GM19372 (cell line): ENCODE results near the gene TNFRSF14.

Source experiments
- ATAC-seq: cut with Tn5 transposase; IDR thresholded peaks from one replicate; pipeline ENCODE4 v1.9.1; 2021; ENCODE audit warnings: mild to moderate bottlenecking, low read depth, moderate library complexity; ENCODE audit not compliant: unreplicated experiment

Gene TNFRSF14

DNA sequence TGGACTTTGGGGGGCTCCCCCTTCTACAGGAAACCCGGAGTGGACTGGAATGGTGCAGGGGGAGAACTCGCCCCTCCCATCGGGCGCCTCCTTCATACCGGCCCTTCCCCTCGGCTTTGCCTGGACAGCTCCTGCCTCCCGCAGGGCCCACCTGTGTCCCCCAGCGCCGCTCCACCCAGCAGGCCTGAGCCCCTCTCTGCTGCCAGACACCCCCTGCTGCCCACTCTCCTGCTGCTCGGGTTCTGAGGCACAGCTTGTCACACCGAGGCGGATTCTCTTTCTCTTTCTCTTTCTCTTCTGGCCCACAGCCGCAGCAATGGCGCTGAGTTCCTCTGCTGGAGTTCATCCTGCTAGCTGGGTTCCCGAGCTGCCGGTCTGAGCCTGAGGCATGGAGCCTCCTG, at the start of gene TNFRSF14:
Gene TNFRSF14, plus strand, starts transcription at position 95 of the 401 bp plus-strand sequence. Its CDS starts 294 bp downstream, at position 389.
- ATAC-seq, result peak; percentile 39

DNA sequence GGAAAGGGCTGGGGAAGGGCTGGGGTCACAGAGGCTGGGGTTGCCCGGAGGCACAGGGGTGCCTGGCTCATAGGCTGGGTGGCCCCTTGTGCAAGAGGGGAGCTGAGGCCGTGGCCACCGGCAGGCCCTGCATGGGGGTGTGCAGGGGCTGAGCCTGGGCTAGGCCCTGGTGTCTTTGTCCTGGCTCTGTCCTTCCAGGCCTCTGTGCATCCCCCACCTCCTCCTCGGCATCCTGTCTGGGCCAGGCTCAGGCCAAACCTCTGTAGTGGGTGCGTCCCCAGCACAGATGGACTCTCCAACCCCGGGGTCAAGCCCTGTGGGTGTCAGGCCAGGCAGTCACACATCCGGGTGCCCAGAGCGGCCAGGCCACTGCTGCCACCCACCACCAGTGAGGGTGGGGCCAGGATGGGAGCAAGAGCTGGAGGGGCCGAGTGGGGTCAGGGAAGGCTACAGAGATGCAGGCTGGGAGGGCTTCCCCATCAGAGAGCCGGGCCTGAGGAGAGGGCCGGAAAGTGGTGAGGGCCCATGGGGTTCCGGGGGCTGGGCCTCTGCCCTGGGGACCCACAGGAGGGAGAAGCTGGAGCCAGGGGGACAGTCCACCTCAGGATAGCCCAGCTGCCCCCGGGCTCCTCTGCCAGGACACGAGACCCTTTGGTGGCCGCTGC, 49.1 kb upstream of the TNFRSF14 start:
- ATAC-seq, result no peak

DNA sequence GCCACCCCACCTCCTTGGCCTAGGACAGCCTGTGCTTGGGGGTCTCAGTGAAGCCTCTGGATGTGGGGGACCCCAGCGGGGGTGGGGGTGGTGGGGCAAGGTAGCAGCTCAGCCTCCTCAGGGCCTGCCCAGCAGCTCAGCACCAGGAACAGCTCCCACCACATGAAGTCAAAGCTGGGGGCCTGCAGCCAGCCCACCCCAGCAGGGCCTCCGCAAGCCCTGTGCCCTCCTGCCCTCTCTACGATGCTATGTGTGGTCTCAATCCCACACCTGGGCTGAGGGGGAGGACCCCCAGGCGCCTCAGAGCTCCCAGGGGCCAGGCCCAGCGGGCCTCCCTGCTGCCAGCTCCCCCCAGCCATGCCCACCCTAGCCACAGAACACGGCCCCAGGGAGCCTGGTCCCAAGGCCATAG, 48.4 kb upstream of the TNFRSF14 start:
- no peak for ATAC-seq

DNA sequence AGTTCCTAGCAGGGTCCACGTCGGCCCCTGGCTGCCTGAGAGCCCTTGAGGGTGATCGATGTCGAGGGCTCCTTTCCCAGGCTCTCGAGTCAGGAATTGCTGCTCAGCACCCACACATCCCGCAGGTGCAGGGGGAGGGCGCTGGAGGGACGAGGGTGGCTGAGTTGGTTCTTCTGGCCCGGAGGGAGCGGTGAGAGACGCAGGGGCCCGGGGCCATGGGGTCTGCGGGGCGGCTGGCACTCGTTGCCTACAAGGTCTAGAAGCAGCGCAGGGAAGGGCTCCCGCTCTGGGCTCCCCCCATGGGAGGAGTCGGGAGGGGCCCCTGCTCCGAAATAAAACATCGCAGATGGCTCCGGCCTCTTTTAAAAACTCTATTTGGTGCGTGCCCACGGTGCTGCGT, 48.0 kb upstream of the TNFRSF14 start:
- no peak for ATAC-seq

DNA sequence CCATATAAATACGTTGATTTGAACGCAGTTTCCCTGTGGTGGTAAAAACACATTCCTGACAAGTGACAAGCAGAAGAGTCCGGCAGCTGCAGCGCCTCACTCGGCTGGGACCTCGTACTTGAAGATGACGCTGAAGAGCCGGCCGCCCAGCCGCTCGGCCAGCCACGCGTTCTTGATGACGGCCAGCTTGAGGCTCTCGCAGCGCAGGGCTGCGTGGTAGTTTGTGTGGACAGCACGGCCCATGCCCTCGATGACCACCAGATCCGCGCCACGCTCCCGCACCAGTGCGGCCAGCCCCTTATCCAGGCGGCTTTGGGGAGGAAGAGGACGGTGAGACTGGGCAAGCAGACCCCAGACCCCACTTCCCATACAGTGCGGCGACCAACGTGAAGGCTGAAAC, 47.4 kb upstream of the TNFRSF14 start:
- no peak for ATAC-seq

DNA sequence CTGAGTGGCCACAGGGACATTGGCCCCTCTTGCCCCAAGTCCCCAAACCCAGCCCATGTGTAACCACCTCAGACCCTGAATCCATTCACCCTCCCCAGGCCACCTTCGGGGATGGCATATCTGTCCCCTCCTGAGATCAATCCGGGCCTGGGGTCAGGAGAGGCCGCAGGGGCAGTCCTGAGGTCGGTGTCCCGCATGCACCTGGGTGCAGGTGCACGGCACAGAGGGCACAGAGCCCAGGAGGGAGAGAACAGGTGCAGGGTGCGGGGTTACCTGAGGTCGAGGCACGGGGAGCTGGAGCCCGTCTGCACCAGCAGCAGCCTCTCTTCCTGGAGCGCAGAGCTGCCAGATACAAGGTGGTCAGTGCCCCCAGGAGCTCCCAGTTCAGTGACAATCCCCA, 46.6 kb upstream of the TNFRSF14 start:
- ATAC-seq, result no peak

DNA sequence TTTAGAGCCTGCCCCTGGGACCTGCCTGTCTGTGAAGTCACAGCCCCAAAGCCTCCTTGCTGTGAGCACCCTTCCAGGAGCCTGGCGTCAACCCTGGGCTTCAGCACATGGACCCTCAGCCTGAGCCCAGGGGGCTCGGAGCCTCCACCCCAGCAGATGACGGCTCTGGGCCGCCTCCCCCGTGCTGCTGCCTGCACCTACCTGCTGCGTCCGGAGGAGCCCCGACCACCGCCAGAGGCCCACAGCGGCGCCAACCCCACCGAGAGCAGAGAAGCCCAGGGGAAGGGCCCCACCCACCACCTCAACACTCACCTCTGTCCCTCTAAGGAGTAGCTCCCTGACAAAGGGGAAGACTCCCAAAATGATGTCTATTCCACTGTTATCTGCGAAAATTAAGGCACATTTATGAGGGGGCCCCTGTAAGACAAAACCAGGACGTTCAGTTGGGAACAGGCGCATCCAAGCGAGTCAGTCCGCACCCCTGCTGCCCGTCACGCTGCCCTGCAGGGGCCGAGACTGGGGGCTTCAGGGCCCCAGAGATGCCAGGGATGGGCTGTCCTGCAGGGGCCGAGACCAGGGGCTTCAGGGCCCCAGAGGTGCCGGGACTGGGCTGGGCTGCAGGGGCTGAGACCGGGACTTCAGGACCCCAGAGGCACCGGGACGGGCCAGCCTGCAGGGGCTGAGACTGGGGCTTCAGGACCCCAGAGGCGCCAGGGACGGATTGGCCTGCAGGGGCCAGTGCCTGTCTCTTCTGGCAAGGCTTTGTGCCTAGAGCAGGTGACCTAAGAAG, 45.6 kb upstream of the TNFRSF14 start:
- ATAC-seq, result no peak

DNA sequence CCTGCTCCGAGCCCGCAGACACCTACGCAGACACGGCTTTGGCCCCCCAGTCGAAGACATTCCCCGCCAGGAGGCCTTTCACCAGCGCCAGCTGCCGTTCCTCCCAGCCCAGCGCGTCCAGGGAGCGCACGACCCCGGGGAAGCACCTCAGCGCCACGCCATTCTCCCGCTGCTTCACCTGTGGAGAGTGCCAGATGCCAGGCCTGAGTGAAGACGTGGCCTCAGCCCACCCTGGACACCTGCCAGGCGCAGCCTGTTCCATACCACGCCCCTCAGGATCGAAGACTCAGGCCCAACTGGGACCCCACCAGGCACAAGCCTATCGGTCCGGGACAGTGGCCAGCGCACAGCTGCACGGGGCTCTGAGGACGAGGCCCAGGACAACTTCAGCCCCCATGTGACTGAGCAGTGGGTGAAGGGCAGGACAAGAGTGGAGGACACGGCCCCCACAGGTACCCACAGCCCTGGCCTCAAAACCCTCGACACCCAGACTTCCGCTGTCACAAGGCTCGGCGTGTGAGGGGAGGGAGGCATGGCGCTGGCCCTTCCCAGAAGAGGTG, 43.2 kb upstream of the TNFRSF14 start:
- no peak for ATAC-seq

DNA sequence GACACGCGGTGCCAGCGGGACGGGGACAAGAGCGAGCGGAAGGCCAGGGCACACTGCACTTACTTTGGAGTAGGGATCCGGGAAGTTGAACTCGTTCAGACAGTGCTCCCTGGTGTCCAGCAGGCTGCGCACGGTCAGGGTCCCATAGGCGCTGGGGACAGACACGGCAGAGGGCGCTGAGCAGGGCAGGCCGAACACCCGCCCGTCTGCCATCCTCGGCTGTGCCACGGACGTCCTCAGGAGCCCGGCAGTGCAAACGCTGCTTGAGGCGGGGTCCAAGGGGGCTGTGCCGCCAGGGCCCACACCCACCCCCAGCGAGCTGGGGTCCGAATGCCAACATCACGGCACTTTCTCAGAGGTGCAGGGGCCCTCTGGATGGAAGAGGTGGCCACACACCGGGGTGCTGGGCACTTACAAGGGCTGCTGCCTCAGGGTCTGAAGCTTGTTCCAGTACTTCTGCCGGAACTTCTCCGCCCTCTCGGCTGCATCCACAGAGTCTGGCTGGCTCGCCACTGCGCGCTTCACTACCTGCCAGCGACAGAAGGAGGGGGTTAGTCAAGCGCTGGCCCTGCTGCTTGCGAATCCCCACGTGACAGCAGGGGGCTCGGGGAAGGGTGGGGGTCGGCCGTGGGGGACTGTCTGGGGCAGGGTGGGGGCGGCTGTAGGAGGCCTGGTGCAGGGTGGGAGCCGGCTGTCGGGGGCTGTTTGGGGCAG, 42.1 kb upstream of the TNFRSF14 start:
- ATAC-seq, result no peak

DNA sequence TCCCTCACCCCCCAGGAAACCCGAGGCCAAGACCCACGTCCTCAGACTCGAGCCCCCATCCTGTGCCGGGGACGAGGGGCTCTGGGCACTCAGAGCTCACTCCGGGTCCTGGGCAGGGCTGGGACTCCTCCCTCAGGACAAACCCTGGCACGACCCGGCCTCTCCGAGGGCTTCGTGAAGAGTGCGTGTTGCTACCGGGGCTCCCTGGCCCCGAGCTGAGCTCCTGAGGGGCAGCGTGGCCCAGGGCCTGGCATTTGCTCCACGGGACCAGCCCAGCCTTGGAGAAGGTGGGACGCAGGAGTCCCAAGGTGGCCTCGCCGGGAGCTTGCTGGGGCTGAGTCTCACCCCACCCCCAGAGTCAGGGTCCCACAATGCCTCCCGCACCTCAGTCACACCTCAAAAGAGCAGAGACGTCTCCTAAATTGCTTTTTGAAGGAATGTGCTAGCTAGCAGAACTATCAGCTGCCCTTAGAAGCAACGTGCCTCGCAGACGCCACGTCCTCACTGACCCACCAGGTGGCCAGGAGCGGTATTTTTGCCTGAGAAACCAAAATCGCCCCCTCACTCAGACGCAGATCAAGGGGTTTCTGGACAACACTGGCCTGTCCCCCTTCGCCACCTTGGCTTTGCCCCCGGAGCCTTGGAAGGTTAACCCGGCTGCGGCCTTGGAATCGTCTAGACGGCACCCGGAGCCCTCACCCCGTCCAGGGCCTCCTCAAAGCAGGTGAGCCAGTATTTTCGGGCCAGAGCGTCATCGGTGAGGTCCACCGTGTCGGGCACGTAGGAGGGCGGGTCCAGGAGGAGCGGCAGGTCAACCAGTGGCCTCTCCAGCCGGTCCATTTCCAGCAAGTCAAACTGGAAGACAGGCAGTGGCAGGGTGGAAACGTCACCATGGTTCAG, 41.1 kb upstream of the TNFRSF14 start:
- ATAC-seq, result no peak

DNA sequence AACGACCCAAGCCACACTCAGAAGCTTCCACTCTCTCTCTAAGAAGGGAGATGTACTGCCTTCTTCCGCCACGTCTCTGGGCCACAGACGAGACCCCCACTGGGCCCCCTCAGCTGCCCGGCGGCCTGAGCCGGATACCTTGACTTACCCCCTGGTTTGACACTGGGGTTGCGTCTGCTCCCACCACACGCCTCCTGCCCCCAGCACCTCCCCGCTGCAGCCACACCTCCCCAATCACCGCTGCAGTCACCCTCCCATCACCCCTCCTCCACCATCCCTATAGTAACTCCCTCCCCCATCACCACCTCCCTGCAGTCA, 40.4 kb upstream of the TNFRSF14 start:
- ATAC-seq, result no peak

DNA sequence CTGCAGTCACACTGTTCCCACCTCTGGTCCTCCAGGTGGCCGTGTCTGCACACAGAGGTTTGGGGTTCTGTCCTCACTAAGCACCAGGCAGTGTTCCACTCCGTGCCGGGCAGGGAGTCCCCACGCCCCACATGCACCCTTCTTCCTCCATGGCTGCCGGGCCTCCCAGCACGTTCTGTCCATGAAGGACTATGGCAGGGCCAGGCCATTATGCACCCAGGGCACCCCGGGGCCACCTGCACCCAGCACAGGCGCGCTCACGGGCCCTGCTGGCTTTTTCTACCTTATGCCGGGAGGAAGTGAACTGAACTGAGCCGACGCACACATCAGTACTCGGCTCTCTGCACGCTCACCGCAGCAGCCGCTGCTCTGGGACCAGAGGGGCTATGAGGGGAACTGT, 40.0 kb upstream of the TNFRSF14 start:
- no peak for ATAC-seq

DNA sequence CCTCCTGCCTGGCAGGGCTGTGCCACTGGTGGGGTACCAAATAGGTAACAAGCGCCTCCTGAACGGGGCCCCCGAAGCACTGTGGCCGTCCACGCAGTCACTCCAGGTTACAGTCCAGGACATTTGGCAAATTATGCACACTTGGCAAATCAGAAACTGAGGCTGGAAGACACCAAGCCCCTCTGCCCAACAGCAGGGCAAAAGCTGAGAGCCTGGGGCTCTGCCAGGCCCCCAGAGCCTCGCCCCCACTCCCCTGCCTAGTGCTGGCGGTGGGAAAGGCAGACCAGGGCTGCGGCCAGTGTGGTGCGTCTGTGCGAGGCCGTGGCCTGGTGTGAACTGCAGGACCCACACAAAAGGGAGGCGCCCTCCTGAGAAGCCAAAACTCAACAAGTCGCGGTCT, 39.2 kb upstream of the TNFRSF14 start:
- no peak for ATAC-seq

DNA sequence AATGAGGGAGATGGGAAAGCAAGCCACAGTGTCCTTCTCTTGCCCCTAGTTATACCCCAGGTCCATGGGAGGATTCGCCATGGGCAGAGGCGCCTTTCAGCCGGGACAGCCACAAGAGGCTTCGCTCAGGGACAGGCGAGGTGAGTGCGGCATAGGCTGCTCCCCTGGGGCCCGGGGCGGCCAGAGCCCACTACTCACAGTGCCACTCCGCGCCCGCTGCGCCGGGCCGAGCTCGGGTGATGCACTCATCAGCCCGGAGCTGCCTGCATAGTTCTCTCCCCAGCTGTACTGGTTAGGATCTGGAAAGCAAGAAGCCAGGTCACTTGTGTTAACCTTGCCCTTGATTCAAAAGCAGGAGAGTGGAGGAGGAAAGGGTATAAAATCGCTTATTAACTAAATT, 38.2 kb upstream of the TNFRSF14 start:
- no peak for ATAC-seq

DNA sequence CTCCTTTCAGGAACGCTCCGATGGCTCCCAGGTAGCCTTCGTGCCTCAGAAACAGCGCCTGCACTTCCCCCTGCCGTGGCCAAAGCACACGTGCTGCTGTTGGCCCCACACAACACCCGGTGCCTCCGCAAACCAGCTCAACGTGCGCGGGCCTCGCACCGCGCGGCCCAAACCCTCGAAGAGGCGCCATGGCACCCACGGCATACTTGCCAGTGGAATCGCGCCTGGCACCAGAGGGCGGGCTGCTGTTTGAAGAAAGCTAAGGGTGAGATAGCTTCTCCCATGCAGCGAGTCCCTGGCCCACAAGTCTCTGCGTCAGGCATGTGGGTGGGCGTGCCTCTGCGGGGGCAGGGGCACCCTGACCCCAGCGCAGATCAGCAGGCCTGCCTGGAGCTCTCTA, 37.6 kb upstream of the TNFRSF14 start:
- no peak for ATAC-seq

DNA sequence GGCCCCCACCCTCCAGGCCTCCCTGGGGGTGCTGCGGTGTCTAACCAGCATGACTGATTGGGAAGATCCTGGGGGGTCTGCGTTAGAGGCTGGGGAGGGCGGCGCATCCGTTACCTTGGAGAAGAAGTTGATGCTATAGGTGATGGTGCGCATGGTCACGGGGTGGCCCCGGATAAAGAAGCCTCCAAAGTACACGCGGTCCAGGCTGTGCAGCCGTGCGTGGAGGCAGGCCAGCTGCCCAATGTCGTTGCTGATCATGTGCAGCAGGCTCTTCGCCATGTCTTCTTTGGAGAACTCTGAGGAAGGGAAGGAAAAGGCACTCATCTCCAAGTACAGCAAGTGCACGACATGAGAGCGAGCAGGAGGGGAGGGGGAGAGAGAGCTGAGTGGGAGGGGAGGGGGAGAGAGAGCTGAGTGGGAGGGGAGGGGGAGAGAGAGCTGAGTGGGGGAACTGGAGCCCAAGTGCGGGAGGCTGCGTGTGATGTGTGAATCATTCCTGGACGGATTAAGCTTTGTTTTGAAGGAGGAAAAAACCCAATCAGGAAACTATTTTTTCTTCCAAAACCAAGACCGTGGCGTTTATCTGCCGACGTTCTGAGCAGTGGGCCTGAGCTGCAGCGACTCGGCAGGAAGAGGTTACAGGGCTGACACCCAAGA, 37.0 kb upstream of the TNFRSF14 start:
- ATAC-seq, result no peak

DNA sequence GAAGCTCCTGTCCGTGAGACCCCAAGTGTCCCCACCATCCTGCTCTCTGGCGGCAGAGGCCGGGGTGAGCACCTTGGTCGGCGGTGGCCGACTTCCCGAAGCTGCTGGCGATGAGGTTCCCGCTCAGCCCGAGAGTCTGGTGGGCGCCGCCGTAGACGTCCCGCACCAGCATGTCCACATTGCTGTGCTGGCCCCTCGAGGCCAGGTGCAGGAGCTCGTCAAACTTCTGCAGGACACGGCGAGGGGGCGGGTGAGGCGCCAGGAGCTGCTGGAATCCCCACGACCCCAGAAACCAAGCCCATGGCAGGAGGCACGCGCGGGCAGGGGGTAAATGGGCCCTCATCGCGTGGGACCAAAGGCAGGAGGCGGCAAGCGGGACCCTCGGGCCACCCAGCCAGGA, 36.4 kb upstream of the TNFRSF14 start:
- ATAC-seq, result no peak

DNA sequence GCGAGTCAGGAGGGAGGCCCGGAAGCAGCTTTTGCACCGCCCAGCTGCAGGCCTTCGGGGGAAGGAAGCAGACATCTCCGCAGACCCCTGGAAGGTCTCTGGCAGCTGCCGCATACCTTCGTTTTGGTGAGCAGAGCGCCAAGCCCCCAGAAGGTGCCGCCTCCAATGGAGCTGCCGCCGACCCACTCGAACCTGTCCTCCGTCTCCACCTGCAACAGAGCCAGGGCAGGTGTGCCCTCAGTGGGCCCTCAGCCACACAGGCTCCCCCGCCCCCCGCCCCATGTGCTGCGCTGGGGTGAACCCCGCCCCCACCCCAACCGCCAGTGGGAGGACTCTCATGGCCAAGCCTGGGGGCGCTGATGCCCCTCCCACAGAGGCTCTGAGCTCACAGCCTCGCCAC, 36.0 kb upstream of the TNFRSF14 start:
- ATAC-seq, result no peak

DNA sequence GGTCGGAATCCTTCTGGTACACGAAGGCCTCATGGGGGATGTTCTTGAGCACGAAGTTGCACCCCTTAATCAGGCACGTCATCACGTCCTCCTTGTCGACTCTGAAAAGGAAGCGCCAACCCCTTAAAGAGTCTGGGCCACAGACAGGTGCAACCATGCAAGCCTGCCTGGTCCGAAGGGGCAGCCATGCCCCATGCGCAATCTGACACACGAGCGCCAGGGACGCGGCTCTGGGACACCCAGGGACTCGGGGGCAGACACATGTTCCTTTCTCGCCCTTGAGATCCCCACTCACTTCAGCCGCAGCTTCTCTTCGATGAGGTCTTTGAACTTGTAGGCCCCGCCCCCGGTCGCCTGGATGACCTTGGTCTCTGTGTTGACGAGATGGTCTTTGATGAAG, 35.4 kb upstream of the TNFRSF14 start:
- ATAC-seq, result no peak

DNA sequence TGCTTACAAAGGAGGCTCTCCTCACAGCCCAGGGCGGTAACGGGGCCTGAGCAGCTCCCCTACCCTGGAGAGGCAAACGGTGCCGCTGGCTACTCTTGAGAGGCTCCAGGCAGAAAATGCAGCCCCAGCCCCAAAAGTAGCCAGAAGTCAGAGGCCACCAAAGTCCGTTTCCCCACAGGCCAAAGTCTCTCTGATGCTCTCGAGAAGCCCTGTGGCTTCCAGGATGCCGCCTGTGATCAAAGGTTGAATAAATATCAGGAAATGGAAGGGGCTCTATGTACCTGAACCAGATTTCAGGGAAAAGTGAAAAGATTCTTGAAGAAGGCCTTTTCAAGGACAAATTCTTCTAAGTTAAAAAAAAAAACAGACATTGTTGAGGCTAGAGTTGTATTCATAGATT, 33.9 kb upstream of the TNFRSF14 start:
- ATAC-seq, result no peak
